GM12892 (cell line): ENCODE data around the gene ETS2.

Experiments
- DNase-seq: peaks from one replicate; pipeline ENCODE4 v3.0.0; 2011; ENCODE audit not compliant: insufficient read length
- FAIRE-seq: peaks from 2 replicates; lab custom pipeline; 2011; peaks lifted over from hg19 to GRCh38; lab: Jason Lieb, UNC
- POLR2A ChIP-seq: IDR thresholded peaks from 2 replicates; pipeline ENCODE4 v1.6.1; 2011; ENCODE audit warnings: low read depth, low read length, control low read depth
- POLR2AphosphoS5 ChIP-seq: IDR thresholded peaks from 2 replicates; pipeline ENCODE4 v1.6.1; 2011; ENCODE audit warnings: low read depth, low read length, control low read depth
- TAF1 ChIP-seq: IDR thresholded peaks from 2 replicates; pipeline ENCODE4 v1.6.1; 2011; ENCODE audit warnings: low read depth, mild to moderate bottlenecking, control low read depth, low read length, borderline replicate concordance

Gene ETS2

DNA sequence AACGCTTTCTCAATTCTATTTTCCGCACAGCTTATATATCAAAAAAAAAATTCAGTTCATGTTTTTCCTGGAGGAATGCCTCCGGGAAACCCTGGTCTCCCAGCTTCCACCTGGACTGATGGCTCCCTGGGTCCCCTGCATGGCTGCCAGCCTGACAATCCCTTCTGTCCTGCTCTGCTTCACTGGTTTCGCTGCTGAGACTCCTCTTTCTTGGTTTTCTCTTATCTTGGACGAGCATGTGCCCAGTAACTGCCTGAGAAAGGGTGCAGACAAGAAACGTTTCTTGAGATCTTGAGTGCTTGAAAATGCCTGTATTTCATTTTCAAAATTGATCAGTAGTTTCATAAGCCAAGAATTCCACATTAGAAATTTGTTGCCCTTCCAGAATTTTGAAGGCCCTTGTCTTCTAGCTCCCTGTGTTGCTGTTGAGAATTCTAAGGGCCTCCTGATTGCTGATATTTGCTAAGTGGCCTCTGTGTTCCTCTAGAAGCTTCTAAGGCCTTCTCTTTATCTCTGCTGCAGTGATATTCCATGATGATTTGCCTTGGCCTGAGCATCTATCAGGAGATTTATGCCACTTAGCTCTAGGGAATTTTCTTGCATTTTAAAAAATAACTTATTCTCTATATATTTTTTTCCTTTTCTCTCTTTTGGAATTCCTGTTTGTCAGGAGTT lies 44.7 kb downstream of the ETS2 start:
- no peak for FAIRE-seq

GRCh38 chr21:38851101-38851500 lies 45.4 kb downstream of the ETS2 start:
- FAIRE-seq = no peak
- no peak for TF ChIP-seq TAF1
- no peak for TF ChIP-seq POLR2A
- no peak for TF ChIP-seq POLR2AphosphoS5
- DNase-seq = no peak

More for the DNA sequence above, 44.7 kb downstream of the ETS2 start:
- DNase-seq = no peak
- no peak for TF ChIP-seq POLR2AphosphoS5
- no peak for TF ChIP-seq POLR2A
- TF ChIP-seq TAF1 = no peak

DNA sequence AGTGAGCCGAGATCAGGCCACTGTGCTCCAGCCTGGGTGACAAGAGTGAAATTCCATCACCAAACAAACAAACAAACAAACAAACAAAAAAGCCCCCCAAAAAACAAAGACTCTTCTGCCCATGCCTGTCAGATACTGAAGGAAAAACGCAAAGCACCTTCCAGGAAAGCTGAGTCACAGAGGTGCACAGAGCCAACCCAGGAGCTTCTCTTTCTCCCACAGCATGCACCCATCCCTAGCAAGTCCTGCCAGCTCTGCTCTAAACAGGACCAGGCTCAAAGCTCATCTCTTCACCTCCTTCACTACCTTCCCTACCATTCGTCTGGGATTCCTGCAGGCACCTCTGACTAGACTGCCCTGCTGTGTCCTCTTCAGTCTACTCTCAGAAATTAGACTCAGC lies 46.5 kb downstream of the ETS2 start:
- DNase-seq = no peak
- TF ChIP-seq POLR2A (no peak), POLR2AphosphoS5 (no peak), TAF1 (no peak)
- FAIRE-seq = no peak

DNA sequence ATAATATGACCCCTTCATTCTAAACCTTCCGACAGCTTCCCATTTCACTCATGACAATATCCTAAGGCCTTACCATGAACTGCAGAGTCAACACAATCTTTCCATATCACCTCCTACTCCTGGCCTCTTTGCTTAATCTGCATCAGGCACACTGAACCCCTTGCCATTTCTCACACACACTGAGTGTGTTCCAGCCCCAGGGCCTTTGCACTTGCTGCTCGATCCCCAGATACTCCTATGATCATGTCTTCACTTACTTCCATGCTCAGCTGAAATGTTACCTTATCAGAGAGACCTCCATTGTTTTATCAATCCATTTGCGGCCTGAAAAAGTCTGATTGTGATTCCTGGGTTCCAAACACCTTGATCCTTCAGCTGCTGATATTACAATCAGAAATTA lies 47.0 kb downstream of the ETS2 start:
- FAIRE-seq = no peak
- TF ChIP-seq POLR2AphosphoS5 (no peak), TAF1 (no peak), POLR2A (no peak)
- DNase-seq = no peak

DNA sequence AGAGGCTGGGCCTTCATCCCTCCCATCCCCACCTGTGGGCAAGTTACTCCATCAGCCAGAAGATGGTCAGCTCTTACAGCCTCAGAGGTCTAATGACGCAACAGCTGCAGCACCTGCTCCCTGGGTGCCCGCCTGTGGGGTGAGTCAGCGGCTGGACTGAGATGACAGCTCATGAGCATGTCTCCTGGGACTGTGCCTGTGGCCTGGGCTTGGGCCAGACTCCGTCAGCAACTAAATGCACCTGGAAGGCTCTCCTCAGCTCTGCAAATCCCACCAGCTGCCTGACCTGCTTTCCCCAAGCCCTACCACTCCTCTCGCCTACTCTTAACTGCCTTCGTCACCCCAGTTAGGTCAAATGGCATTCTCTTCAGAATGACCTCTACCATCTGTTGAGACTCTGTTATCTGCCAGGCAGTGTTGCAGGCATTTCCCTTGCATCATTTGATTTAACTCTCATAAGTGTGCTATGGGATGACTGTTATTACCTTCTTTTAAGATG lies 47.7 kb downstream of the ETS2 start:
- TF ChIP-seq TAF1 (no peak), POLR2A (no peak), POLR2AphosphoS5 (no peak)
- DNase-seq (no peak), FAIRE-seq (no peak)

- DNase-seq = no peak
- FAIRE-seq = no peak
- no peak for TF ChIP-seq TAF1
- no peak for TF ChIP-seq POLR2A
- TF ChIP-seq POLR2AphosphoS5 = no peak
These were observed 51.6 kb downstream of the ETS2 start for GRCh38 chr21:38857152-38857825.

GRCh38 chr21:38858026-38858811 lies 52.5 kb downstream of the ETS2 start:
- no peak for FAIRE-seq
- TF ChIP-seq POLR2AphosphoS5 (no peak), TAF1 (no peak), POLR2A (no peak)
- DNase-seq = no peak

DNA sequence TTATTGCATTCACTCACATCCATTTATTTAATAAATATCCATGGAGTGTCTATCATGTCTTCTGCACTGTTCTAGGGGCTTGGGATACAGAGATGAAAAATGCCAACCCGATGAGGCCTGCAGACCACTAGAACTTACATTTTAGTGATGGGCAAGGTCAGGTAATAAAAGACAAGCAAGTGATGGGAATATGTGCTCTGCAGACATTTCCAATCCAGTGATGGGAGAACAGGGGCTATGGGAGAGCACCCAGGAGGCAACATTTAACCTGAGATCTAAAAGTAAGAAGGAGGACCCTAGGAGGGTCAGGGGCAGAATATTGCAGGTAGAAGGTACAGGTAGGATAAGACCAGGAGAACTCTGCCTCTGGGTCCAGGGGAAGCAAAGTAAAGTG lies 53.1 kb downstream of the ETS2 start:
- no peak for DNase-seq
- TF ChIP-seq TAF1 = no peak
- TF ChIP-seq POLR2A = no peak
- no peak for TF ChIP-seq POLR2AphosphoS5
- no peak for FAIRE-seq

- no peak for DNase-seq
- FAIRE-seq = no peak
These were observed 54.1 kb downstream of the ETS2 start for GRCh38 chr21:38859852-38860251.

GRCh38 chr21:38861056-38861455 lies 55.3 kb downstream of the ETS2 start:
- DNase-seq = no peak
- TF ChIP-seq POLR2A (no peak), POLR2AphosphoS5 (no peak), TAF1 (no peak)

More at GRCh38 chr21:38859852-38860251, 54.1 kb downstream of the ETS2 start:
- TF ChIP-seq TAF1 (no peak), POLR2AphosphoS5 (no peak), POLR2A (no peak)

More at GRCh38 chr21:38861056-38861455, 55.3 kb downstream of the ETS2 start:
- FAIRE-seq = no peak
